Left ventricle myocardium inferior (tissue), 1 donor: ENCODE data around the gene FBXL7. TPM values are rescaled to one million over a fixed set of nuclear protein-coding genes. Genes with fewer than 3 reads are reported as not detected.

Source experiments
- DNase-seq: peaks from one replicate; pipeline ENCODE4 v3.0.0-alpha.2; 2020
- H3K27ac ChIP-seq: fragments of 200-600 bp; replicated peaks from 2 replicates; pipeline ENCODE4 v1.8.0; 2021
- H3K27me3 ChIP-seq: fragments of 200-600 bp; 2 replicates; pipeline ENCODE4 v1.8.0; 2021; ENCODE audit warnings: low read depth
- H3K36me3 ChIP-seq: fragments of 200-600 bp; 2 replicates; pipeline ENCODE4 v1.8.0; 2021
- H3K4me1 ChIP-seq: fragments of 200-600 bp; 2 replicates; pipeline ENCODE4 v1.8.0; 2021
- H3K4me3 ChIP-seq: fragments of 200-600 bp; 2 replicates; pipeline ENCODE4 v1.8.0; 2021; ENCODE audit warnings: mild to moderate bottlenecking, moderate library complexity
- H3K9me3 ChIP-seq: fragments of 200-600 bp; replicated peaks from 2 replicates; pipeline ENCODE4 v1.8.0; 2021
- intact Hi-C: fragments of 100-400 bp; cut with micrococcal nuclease; formaldehyde crosslinking; loops from one replicate; pipeline ENCODE4 v1.11.0; 2022
- total RNA-seq: library from RNA; stranded (reverse); fragmentation: NEBNext Ultra II Directional; extraction: Animal tissue kit (Norgen Biotek cat#: 25700); gene quantifications from one replicate; pipeline ENCODE4 v1.2.1, GENCODE V29; 2021
- TF ChIP-seq, protein P1 (sequence below): fragments of 200-600 bp; IDR thresholded peaks from 2 replicates; pipeline ENCODE4 v1.8.0; 2021; ENCODE audit warnings: antibody characterized with exemption, mild to moderate bottlenecking, borderline replicate concordance
- donor health status: DM: no; HTN: yes; CAD: no; lungs with severe emphysema.

FBXL7 gene
- total RNA-seq, 1 donor from 2014 or later, result 27.7 TPM

DNA sequence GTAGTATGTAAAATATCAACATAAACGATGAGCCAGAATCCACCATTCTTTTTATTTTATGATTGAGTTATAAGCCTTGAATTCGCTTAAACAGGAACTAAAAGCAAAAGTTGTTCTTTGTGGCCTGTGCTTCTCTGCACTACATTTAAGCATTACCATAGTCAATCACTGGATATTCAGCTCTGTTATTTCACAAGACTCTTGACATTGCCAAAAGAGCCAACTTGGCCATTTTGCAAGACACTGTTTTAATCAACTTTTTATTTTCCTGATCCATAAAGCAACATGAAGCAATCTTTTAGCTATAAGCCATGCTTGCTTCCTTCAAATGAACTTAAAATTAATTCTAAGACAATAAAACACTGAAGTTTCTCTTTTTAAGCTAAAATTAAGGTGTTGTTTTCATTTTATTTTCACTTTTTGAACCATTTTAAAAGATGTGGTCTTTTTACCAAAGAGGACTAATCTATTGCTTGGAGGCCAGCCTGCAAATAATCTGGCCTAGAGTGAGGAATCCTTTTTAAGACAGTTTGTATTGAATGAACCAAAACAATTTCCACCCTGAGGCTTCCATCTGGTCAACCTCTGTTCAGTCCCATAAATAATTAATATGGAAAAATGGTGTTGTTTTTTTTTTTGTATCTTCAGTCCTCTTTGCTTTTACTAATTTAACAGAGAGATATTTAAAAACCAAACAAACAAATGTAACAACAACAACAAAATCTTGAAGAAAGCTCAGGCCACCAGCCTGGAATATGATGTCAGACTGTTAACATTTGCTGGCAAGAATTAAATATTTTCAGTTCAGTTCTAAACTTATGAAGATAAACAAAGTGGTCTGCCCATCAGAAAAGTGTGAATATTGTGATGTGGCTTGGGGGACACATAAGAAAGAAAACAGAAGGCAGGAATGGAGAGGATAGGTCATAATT, 405.2 kb downstream of the FBXL7 start:
- peak overlapping the region; percentile 54 for H3K27ac ChIP-seq
- no peaks in the 10 kb centered on the region for H3K9me3 ChIP-seq
- peaks cover 47% of the 10 kb centered on the region for H3K4me1 ChIP-seq
- intact Hi-C loops, result no loop called here
- no peak for DNase-seq
- no peaks in the 10 kb centered on the region for H3K27me3 ChIP-seq
- TF ChIP-seq, protein P1, sequence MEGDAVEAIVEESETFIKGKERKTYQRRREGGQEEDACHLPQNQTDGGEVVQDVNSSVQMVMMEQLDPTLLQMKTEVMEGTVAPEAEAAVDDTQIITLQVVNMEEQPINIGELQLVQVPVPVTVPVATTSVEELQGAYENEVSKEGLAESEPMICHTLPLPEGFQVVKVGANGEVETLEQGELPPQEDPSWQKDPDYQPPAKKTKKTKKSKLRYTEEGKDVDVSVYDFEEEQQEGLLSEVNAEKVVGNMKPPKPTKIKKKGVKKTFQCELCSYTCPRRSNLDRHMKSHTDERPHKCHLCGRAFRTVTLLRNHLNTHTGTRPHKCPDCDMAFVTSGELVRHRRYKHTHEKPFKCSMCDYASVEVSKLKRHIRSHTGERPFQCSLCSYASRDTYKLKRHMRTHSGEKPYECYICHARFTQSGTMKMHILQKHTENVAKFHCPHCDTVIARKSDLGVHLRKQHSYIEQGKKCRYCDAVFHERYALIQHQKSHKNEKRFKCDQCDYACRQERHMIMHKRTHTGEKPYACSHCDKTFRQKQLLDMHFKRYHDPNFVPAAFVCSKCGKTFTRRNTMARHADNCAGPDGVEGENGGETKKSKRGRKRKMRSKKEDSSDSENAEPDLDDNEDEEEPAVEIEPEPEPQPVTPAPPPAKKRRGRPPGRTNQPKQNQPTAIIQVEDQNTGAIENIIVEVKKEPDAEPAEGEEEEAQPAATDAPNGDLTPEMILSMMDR, result no peak
- no peak overlapping the region for H3K4me3 ChIP-seq
- H3K36me3 ChIP-seq, result no peaks in the 10 kb centered on the region

DNA sequence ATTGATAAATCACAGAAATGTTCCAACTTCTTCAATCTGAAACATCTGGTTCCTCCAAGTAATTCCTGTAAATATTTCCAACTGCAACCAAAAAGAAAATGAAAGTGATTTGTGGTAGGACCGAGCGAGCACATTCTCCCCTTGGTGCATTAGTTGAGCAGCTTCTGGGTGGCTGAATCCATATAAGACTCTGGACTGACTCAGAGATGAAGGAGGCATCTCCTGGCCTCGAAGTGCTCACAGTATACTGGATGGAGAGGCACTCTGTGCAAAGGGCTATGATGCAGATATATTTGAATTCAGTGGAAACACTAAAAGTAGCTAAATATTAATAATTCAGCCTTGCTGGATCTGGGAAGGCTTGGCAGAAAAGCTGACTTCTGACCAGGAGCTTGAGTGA, 414.7 kb downstream of the FBXL7 start:
- H3K36me3 ChIP-seq, result no peaks in the 10 kb centered on the region
- peak overlapping the region; percentile 55 for H3K27ac ChIP-seq
- peaks cover 5% of the 10 kb centered on the region for H3K4me1 ChIP-seq
- no peaks in the 10 kb centered on the region for H3K27me3 ChIP-seq
- no peak for DNase-seq
- H3K4me3 ChIP-seq, result peak overlapping the region; percentile 48
- no peaks in the 10 kb centered on the region for H3K9me3 ChIP-seq
- TF ChIP-seq, protein P1, result no peak
- intact Hi-C loops, result no loop called here

GRCh38 chr5:15926586-15926985, 426.6 kb downstream of the FBXL7 start:
- intact Hi-C loops, result no loop called here
- TF ChIP-seq, protein P1, result no peak
- Histone ChIP-seq H3K27me3 (no peaks in the 10 kb centered on the region), H3K36me3 (peaks cover 15% of the 10 kb centered on the region), H3K4me3 (no peak overlapping the region), H3K27ac (no peak overlapping the region), H3K4me1 (peaks cover 2% of the 10 kb centered on the region), H3K9me3 (no peaks in the 10 kb centered on the region)
- no peak for DNase-seq

- Histone ChIP-seq H3K36me3 (peaks cover 15% of the 10 kb centered on the region), H3K4me3 (no peak overlapping the region), H3K27me3 (no peaks in the 10 kb centered on the region), H3K27ac (no peak overlapping the region), H3K9me3 (no peaks in the 10 kb centered on the region), H3K4me1 (peaks cover 6% of the 10 kb centered on the region)
- intact Hi-C loops, result no loop called here
- no peak for DNase-seq
- TF ChIP-seq, protein P1, result no peak
Observed at GRCh38 chr5:15927710-15928380, 427.9 kb downstream of the FBXL7 start.

- Histone ChIP-seq H3K27me3 (no peaks in the 10 kb centered on the region), H3K36me3 (peaks cover 15% of the 10 kb centered on the region), H3K4me1 (peaks cover 6% of the 10 kb centered on the region), H3K4me3 (no peak overlapping the region), H3K9me3 (no peaks in the 10 kb centered on the region), H3K27ac (no peak overlapping the region)
- intact Hi-C loops, result no loop called here
- no peak for DNase-seq
- TF ChIP-seq, protein P1, result no peak
Observed at GRCh38 chr5:15929611-15930263, 429.8 kb downstream of the FBXL7 start.
